Body of pancreas (tissue), 4 donors: ENCODE results near the gene CHCHD6.

Experiments used
- POLR2A ChIP-seq, 3 donors: fragments of 450-650 bp; IDR thresholded peaks; one replicate each; pipeline ENCODE4 v1.6.1; 2016; ENCODE audit warnings: antibody characterized with exemption in 3 of 3, mild to moderate bottlenecking in 2 of 3
- TF ChIP-seq, protein P1 (sequence below), 7 experiments: fragments of 450-650 bp in 4 of 7; fragments of 200-600 bp in 3 of 7; sonication (generic) in 3 of 7; IDR thresholded peaks; one replicate each; pipeline ENCODE4 v1.5.1; 2016 to 2019; ENCODE audit warnings: antibody characterized with exemption in 7 of 7

DNA sequence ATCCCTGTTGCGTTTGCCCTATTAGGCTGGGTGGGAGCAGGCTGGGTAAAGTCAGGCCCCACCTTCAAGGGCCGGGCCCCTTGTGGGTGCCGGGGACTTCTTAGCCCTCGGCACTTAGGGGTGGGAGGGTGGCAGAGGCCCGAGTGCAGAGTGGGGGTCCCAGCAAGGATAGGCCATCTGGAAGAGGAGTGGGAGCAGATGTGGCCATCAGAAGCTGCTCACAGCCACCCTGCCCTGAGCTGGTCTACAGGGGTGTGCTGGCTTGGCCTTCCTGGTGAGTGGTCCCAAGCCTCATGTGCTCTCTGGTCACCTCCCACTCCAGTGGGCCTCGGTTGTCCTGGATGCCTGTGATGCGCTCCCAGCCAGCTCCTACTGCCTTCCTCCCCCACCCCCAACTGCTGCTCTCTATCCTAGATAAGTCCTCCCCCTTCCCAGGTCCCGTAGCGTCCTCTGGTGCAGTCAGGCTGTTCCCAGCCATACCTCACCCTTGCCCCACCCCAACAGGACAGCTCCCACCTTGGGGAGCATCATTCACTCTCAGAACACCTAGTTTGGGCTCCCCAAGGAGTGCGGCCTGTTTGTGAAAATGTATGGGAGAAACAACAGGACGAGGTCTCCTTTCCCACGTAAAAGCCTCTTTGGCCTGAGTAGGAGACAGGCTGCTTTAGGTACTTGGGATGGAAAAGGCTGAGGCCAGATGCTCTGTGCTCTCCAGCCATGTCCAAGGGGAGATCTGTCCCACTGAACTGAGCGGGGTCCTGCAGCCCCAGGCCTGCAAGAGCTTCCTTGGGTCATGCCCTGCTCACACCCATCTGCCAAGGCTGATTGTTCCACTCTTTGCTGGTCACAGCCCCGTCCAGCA, 254.0 kb downstream of the CHCHD6 start:
- TF ChIP-seq, protein P1, sequence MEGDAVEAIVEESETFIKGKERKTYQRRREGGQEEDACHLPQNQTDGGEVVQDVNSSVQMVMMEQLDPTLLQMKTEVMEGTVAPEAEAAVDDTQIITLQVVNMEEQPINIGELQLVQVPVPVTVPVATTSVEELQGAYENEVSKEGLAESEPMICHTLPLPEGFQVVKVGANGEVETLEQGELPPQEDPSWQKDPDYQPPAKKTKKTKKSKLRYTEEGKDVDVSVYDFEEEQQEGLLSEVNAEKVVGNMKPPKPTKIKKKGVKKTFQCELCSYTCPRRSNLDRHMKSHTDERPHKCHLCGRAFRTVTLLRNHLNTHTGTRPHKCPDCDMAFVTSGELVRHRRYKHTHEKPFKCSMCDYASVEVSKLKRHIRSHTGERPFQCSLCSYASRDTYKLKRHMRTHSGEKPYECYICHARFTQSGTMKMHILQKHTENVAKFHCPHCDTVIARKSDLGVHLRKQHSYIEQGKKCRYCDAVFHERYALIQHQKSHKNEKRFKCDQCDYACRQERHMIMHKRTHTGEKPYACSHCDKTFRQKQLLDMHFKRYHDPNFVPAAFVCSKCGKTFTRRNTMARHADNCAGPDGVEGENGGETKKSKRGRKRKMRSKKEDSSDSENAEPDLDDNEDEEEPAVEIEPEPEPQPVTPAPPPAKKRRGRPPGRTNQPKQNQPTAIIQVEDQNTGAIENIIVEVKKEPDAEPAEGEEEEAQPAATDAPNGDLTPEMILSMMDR (IDR thresholded peaks at IDR 0.05), result no peak
- no peak for TF ChIP-seq POLR2A (IDR thresholded peaks at IDR 0.05)
